Suprapubic skin (tissue), 4 donors: ENCODE data around the gene TADA3.

Experiments used
- EP300 ChIP-seq: sonication (generic); formaldehyde crosslinking; IDR thresholded peaks from one replicate; pipeline ENCODE4 v1.6.1; 2017; ENCODE audit warnings: antibody characterized with exemption
- POLR2A ChIP-seq, 2 donors: fragments of 450-650 bp; IDR thresholded peaks; one replicate each; pipeline ENCODE4 v1.6.1; 2017; ENCODE audit warnings: antibody characterized with exemption in 2 of 2, mild to moderate bottlenecking in 2 of 2, moderate library complexity in 2 of 2
- POLR2AphosphoS5 ChIP-seq, 3 donors: sonication (generic); formaldehyde crosslinking; IDR thresholded peaks; one replicate each; pipeline ENCODE4 v1.6.1; 2017; ENCODE audit warnings: antibody characterized with exemption in 3 of 3
- TF ChIP-seq, protein P1 (sequence below), 2 donors: fragments of 200-600 bp in 1 of 2; fragments of 450-650 bp in 1 of 2; sonication (generic) in 1 of 2; IDR thresholded peaks; one replicate each; pipeline ENCODE4 v1.5.1; 2016 to 2019; ENCODE audit warnings: antibody characterized with exemption in 2 of 2, mild to moderate bottlenecking in 1 of 2, moderate library complexity in 1 of 2

DNA sequence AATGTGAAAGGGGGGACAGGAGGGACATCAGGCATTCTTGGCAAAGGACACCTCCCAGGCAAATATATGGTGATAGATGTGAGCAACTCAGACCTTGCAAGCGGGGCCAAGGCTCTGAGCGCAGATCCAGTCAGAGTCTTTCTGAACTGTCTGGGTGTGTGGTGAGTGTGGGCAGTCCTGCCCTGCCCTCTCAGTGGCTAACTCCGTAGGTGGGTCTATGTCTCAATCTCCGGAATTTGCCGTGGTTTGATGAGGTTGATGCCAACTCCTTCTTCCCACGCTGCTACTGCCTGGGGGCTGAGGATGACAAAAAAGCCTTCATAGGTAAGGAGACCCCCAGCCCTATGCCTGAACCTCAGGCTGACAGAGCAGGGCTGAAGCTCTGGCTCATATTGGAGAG lies 25.2 kb upstream of the TADA3 start:
- TF ChIP-seq POLR2A (IDR thresholded peaks at IDR 0.05) = no peak
- TF ChIP-seq EP300 = no peak
- TF ChIP-seq, protein P1, sequence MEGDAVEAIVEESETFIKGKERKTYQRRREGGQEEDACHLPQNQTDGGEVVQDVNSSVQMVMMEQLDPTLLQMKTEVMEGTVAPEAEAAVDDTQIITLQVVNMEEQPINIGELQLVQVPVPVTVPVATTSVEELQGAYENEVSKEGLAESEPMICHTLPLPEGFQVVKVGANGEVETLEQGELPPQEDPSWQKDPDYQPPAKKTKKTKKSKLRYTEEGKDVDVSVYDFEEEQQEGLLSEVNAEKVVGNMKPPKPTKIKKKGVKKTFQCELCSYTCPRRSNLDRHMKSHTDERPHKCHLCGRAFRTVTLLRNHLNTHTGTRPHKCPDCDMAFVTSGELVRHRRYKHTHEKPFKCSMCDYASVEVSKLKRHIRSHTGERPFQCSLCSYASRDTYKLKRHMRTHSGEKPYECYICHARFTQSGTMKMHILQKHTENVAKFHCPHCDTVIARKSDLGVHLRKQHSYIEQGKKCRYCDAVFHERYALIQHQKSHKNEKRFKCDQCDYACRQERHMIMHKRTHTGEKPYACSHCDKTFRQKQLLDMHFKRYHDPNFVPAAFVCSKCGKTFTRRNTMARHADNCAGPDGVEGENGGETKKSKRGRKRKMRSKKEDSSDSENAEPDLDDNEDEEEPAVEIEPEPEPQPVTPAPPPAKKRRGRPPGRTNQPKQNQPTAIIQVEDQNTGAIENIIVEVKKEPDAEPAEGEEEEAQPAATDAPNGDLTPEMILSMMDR (IDR thresholded peaks at IDR 0.05) = no peak
- TF ChIP-seq POLR2AphosphoS5 (IDR thresholded peaks at IDR 0.05) = no peak
